A204.1 (cell line): Measurements from ENCODE around the gene OR6V1.
A peak's percentile ranks its signal among the peaks of the same experiment; 100 is the strongest.

Experiments used
- FAIRE-seq: peaks from 2 replicates; lab custom pipeline; 2012; peaks lifted over from hg19 to GRCh38; lab: Jason Lieb, UNC

Gene OR6V1

GRCh38 chr7:143052041-143052440 lies at the start of gene OR6V1:
OR6V1 (plus strand) TSS chr7:143052341; CDS start chr7:143052341, 0 bp downstream.
- FAIRE-seq, result no peak

GRCh38 chr7:143002898-143003297 lies 49.2 kb upstream of the OR6V1 start:
- FAIRE-seq, result no peak

GRCh38 chr7:143003393-143004051 lies 48.6 kb upstream of the OR6V1 start:
- FAIRE-seq, result peak; percentile 96

GRCh38 chr7:143005632-143006260 lies 46.4 kb upstream of the OR6V1 start:
- no peak for FAIRE-seq

GRCh38 chr7:143008007-143008901 lies 43.9 kb upstream of the OR6V1 start:
- peak; percentile 14 for FAIRE-seq

- FAIRE-seq, result no peak
These were observed 40.1 kb upstream of the OR6V1 start for GRCh38 chr7:143012001-143012400.

- FAIRE-seq, result no peak
These were observed 39.7 kb upstream of the OR6V1 start for GRCh38 chr7:143012409-143012808.

GRCh38 chr7:143013473-143013872 lies 38.7 kb upstream of the OR6V1 start:
- no peak for FAIRE-seq

- FAIRE-seq, result no peak
These were observed 38.2 kb upstream of the OR6V1 start for GRCh38 chr7:143013893-143014292.

- FAIRE-seq, result no peak
These were observed 37.1 kb upstream of the OR6V1 start for GRCh38 chr7:143015084-143015483.

- no peak for FAIRE-seq
These were observed 36.1 kb upstream of the OR6V1 start for GRCh38 chr7:143015926-143016490.

GRCh38 chr7:143016996-143017395 lies 35.1 kb upstream of the OR6V1 start:
- no peak for FAIRE-seq

GRCh38 chr7:143018931-143019330 lies 33.2 kb upstream of the OR6V1 start:
- FAIRE-seq, result peak; percentile 3

- no peak for FAIRE-seq
These were observed 29.1 kb upstream of the OR6V1 start for GRCh38 chr7:143023047-143023446.

- FAIRE-seq, result no peak
These were observed 26.8 kb upstream of the OR6V1 start for GRCh38 chr7:143025371-143025770.

- FAIRE-seq, result no peak
These were observed 25.1 kb upstream of the OR6V1 start, which contains the start of gene OR9A2 for GRCh38 chr7:143027032-143027431. OR9A2 (minus strand) TSS chr7:143027132; CDS start chr7:143027132, 0 bp downstream.

- no peak for FAIRE-seq
These were observed 24.5 kb upstream of the OR6V1 start for GRCh38 chr7:143027683-143028082.

- no peak for FAIRE-seq
These were observed 13.5 kb upstream of the OR6V1 start for GRCh38 chr7:143038635-143039034.

GRCh38 chr7:143040209-143040715 lies 11.9 kb upstream of the OR6V1 start:
- FAIRE-seq, result no peak

- no peak for FAIRE-seq
These were observed 10.8 kb upstream of the OR6V1 start for GRCh38 chr7:143041346-143041745.

GRCh38 chr7:143042159-143042789 lies 9.9 kb upstream of the OR6V1 start:
- FAIRE-seq, result no peak

- no peak for FAIRE-seq
These were observed 9.3 kb upstream of the OR6V1 start for GRCh38 chr7:143042790-143043271.
